H9 (cell line): ENCODE measurements around the gene KRTAP1-3. TPM values are rescaled to one million over a fixed set of nuclear protein-coding genes. Genes with fewer than 3 reads are reported as not detected.
"Not testable (repeated sequence)": the region's sequence is repeated elsewhere in the genome, so short reads cannot be mapped to it uniquely, and the experiment has no call there.

Experiments
- DNase-seq: peaks from one replicate; pipeline ENCODE4 v3.0.0-alpha.2; 2017
- H2AFZ ChIP-seq: one replicate; pipeline ENCODE4 v1.6.1; 2013; ENCODE audit warnings: mild to moderate bottlenecking, low read length, control low read depth, moderate library complexity
- H2AK5ac ChIP-seq: 2 replicates; pipeline ENCODE4 v1.6.1; 2013; ENCODE audit warnings: low read length, control low read depth, mixed read lengths; ENCODE audit not compliant: insufficient read length
- H2BK120ac ChIP-seq: one replicate; pipeline ENCODE4 v1.6.1; 2013; ENCODE audit warnings: low read depth, mild to moderate bottlenecking, low read length, control low read depth, inconsistent platforms; ENCODE audit not compliant: poor library complexity, severe bottlenecking
- H2BK12ac ChIP-seq: 2 replicates; pipeline ENCODE4 v1.6.1; 2013; ENCODE audit warnings: low read length, control low read depth, mixed read lengths, low read depth; ENCODE audit not compliant: insufficient read length
- H2BK15ac ChIP-seq: 2 replicates; pipeline ENCODE4 v1.6.1; 2013; ENCODE audit warnings: low read depth, low read length, control low read depth
- H2BK20ac ChIP-seq: one replicate; pipeline ENCODE4 v1.6.1; 2013; ENCODE audit warnings: low read depth, mild to moderate bottlenecking, low read length, control low read depth, inconsistent platforms; ENCODE audit not compliant: poor library complexity, severe bottlenecking
- H2BK5ac ChIP-seq: 2 replicates; pipeline ENCODE4 v1.6.1; 2013; ENCODE audit warnings: low read length, control low read depth, mixed read lengths; ENCODE audit not compliant: insufficient read length
- H3K14ac ChIP-seq: 2 replicates; pipeline ENCODE4 v1.6.1; 2013; ENCODE audit warnings: low read length, control low read depth; ENCODE audit not compliant: insufficient read depth
- H3K18ac ChIP-seq: 2 replicates; pipeline ENCODE4 v1.6.1; 2013; ENCODE audit warnings: low read depth, mild to moderate bottlenecking, mixed read lengths, low read length, control low read depth; ENCODE audit not compliant: insufficient read length
- H3K23ac ChIP-seq: 2 replicates; pipeline ENCODE4 v1.6.1; 2013; ENCODE audit warnings: low read length, control low read depth, mixed read lengths, low read depth; ENCODE audit not compliant: insufficient read length
- H3K23me2 ChIP-seq: 2 replicates; pipeline ENCODE4 v1.6.1; 2013; ENCODE audit warnings: low read depth, mild to moderate bottlenecking, mixed read lengths, low read length, control low read depth; ENCODE audit not compliant: insufficient read length, poor library complexity, severe bottlenecking
- H3K27ac ChIP-seq: 2 replicates; pipeline ENCODE4 v1.5.1; 2013; ENCODE audit warnings: low read length, control low read depth, mixed read lengths, low read depth; ENCODE audit not compliant: insufficient read length
- H3K27me3 ChIP-seq: 2 replicates; pipeline ENCODE4 v1.6.1; 2013; ENCODE audit warnings: low read length, control low read depth, inconsistent platforms; ENCODE audit not compliant: insufficient read depth
- H3K4ac ChIP-seq: 2 replicates; pipeline ENCODE4 v1.6.1; 2013; ENCODE audit warnings: low read depth, mild to moderate bottlenecking, control low read depth, inconsistent platforms, low read length, moderate library complexity
- H3K4me1 ChIP-seq: 2 replicates; pipeline ENCODE4 v1.6.1; 2013; ENCODE audit warnings: low read length, control low read depth, inconsistent platforms; ENCODE audit not compliant: insufficient read depth
- H3K4me2 ChIP-seq: 2 replicates; pipeline ENCODE4 v1.6.1; 2013; ENCODE audit warnings: low read length, control low read depth, mixed read lengths; ENCODE audit not compliant: insufficient read length, insufficient read depth
- H3K56ac ChIP-seq: 2 replicates; pipeline ENCODE4 v1.6.1; 2013; ENCODE audit warnings: low read depth, mild to moderate bottlenecking, mixed read lengths, low read length, control low read depth; ENCODE audit not compliant: insufficient read length
- H3K79me1 ChIP-seq: 2 replicates; pipeline ENCODE4 v1.6.1; 2013; ENCODE audit warnings: low read depth, mild to moderate bottlenecking, moderate library complexity, low read length, control low read depth, inconsistent platforms; ENCODE audit not compliant: insufficient read depth, poor library complexity, severe bottlenecking
- H3K79me2 ChIP-seq: 2 replicates; pipeline ENCODE4 v1.6.1; 2013; ENCODE audit warnings: low read length, control low read depth, inconsistent platforms; ENCODE audit not compliant: insufficient read depth
- H3K9ac ChIP-seq: 2 replicates; pipeline ENCODE4 v1.6.1; 2013; ENCODE audit warnings: low read length, control low read depth, mixed read lengths; ENCODE audit not compliant: insufficient read length; ENCODE audit errors: extremely low read depth
- H3K9me3 ChIP-seq: one replicate; pipeline ENCODE4 v1.6.1; 2013; ENCODE audit warnings: low read depth, low read length, inconsistent platforms; ENCODE audit not compliant: control insufficient read depth
- H3T11ph ChIP-seq: one replicate; pipeline ENCODE4 v1.6.1; 2013; ENCODE audit warnings: mild to moderate bottlenecking, low read length, control low read depth, inconsistent platforms
- H4K20me1 ChIP-seq: one replicate; pipeline ENCODE4 v1.6.1; 2013; ENCODE audit not compliant: control insufficient read depth, insufficient read length, insufficient read depth
- H4K5ac ChIP-seq: 2 replicates; pipeline ENCODE4 v1.6.1; 2013; ENCODE audit warnings: low read depth, mild to moderate bottlenecking, mixed read lengths, low read length, control low read depth; ENCODE audit not compliant: insufficient read length
- H4K8ac ChIP-seq: replicated peaks from 2 replicates; pipeline ENCODE4 v1.6.1; 2013; ENCODE audit warnings: low read length, control low read depth, mixed read lengths, low read depth; ENCODE audit not compliant: insufficient read length
- H4K91ac ChIP-seq: 2 replicates; pipeline ENCODE4 v1.6.1; 2013; ENCODE audit warnings: low read depth, mild to moderate bottlenecking, moderate library complexity, mixed read lengths, low read length, control low read depth; ENCODE audit not compliant: insufficient read length
- H3K27ac Mint-ChIP-seq, 3 experiments: 2 replicates in 2 of 3; 3 replicates in 1 of 3; pipeline ENCODE4 v1.8.0; 2020 to 2021; ENCODE audit warnings: mixed read lengths in 3 of 3, mild to moderate bottlenecking in 1 of 3, moderate library complexity in 1 of 3
- H3K27me3 Mint-ChIP-seq: 2 replicates; pipeline ENCODE4 v1.8.0; 2021; ENCODE audit warnings: low read depth, mild to moderate bottlenecking, moderate library complexity, mixed read lengths
- H3K36me3 Mint-ChIP-seq, 3 experiments: 2 replicates in 2 of 3; 3 replicates in 1 of 3; pipeline ENCODE4 v1.8.0; 2020 to 2021; ENCODE audit warnings: low read depth in 3 of 3, mixed read lengths in 3 of 3; ENCODE audit not compliant: insufficient read depth in 1 of 3
- H3K4me1 Mint-ChIP-seq, 2 experiments: 2 replicates each; pipeline ENCODE4 v1.8.0; 2020; ENCODE audit warnings: mixed read lengths in 2 of 2
- H3K4me3 Mint-ChIP-seq, 2 experiments: 2 replicates in 1 of 2; 3 replicates in 1 of 2; pipeline ENCODE4 v1.8.0; 2020 to 2021; ENCODE audit warnings: mild to moderate bottlenecking in 2 of 2, mixed read lengths in 2 of 2, moderate library complexity in 1 of 2
- H3K9me3 Mint-ChIP-seq, 2 experiments: 2 replicates in 1 of 2; 3 replicates in 1 of 2; pipeline ENCODE4 v1.8.0; 2020; ENCODE audit warnings: mild to moderate bottlenecking in 2 of 2, mixed read lengths in 2 of 2, moderate library complexity in 1 of 2
- WGBS: extraction: QIAGEN DNeasy Blood & Tissue Kit; methylation state at CpG from one replicate; pipeline ENCODE4 v1.1.7; 2013; ENCODE audit warnings: missing lambda C conversion rate, low lambda C conversion rate, mixed read lengths; ENCODE audit not compliant: insufficient read length; ENCODE audit errors: extremely low coverage; 5-methylcytosine and 5-hydroxymethylcytosine counted together
- total RNA-seq: library from RNA; stranded (reverse); gene quantifications from 2 replicates; pipeline ENCODE4 v1.2.1, GENCODE V29; 2021
- TF ChIP-seq, protein P1 (sequence below): fragments of 200-600 bp; sonication (generic); conservative IDR thresholded peaks from 3 replicates; pipeline ENCODE4 v1.8.0; 2021; ENCODE audit warnings: antibody characterized with exemption, mild to moderate bottlenecking

The KRTAP1-3 gene
- total RNA-seq, 1 experiment from 2014 or later: not detected

DNA sequence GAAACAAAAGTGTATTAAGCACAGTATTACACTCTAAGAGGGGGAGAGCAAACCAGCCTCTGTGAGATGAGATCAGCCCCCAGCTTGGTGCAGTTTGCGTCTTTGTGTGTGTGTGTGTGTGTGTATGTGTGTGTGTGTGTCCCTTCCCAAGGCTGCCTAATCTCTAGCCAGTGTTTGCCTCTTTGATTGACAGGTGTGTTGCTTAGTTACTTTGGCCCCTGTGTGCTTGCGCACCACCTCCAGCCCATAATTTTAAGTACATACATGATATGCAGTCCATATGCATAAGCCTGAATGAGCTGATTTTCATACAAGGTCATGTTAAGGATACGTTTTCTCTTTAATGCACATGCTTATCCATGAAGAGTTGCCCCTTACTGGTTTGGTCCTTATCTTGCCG lies 32.9 kb downstream of the KRTAP1-3 start:
- Mint-ChIP-seq H3K27me3 (no peaks in the 10 kb centered on the region; the same call in 1 of the 2 replicates), H3K4me1 (peaks cover 4 to 6% of the 10 kb centered on the region in 2 experiments), H3K4me3 (no peak overlapping the region), H3K9me3 (no peaks in the 10 kb centered on the region), H3K36me3 (no peaks in the 10 kb centered on the region), H3K27ac (no peak overlapping the region)
- H2AFZ ChIP-seq: no peak overlapping the region
- H3K27me3 ChIP-seq: no peaks in the 10 kb centered on the region
- H3K23ac ChIP-seq: no peak overlapping the region
- H2BK5ac ChIP-seq: no peak overlapping the region
- no peak overlapping the region for H4K5ac ChIP-seq
- H3K79me1 ChIP-seq: no peaks in the 10 kb centered on the region
- H2BK120ac ChIP-seq: no peak overlapping the region
- no peak overlapping the region for H3T11ph ChIP-seq
- WGBS: no CpG with 5 or more reads among the region's 4 CpGs
- no peak overlapping the region for H3K27ac ChIP-seq
- H3K9me3 ChIP-seq: no peaks in the 10 kb centered on the region
- H4K91ac ChIP-seq: no peak overlapping the region
- no peaks in the 10 kb centered on the region for H3K23me2 ChIP-seq
- no peak overlapping the region for H3K4me2 ChIP-seq
- H2BK20ac ChIP-seq: no peak overlapping the region
- H3K56ac ChIP-seq: no peak overlapping the region
- no peak overlapping the region for H3K14ac ChIP-seq
- H3K9ac ChIP-seq: no peak overlapping the region
- no peak overlapping the region for H3K18ac ChIP-seq
- H3K4me1 ChIP-seq: 0 out of 2 replicates have a peak, but pooled peaks cover 3% of the 10 kb centered on the region
- no peak for DNase-seq
- H3K4ac ChIP-seq: no peak overlapping the region
- no peak overlapping the region for H2BK12ac ChIP-seq
- H4K20me1 ChIP-seq: no peaks in the 10 kb centered on the region
- no peak overlapping the region for H2AK5ac ChIP-seq
- TF ChIP-seq, protein P1, sequence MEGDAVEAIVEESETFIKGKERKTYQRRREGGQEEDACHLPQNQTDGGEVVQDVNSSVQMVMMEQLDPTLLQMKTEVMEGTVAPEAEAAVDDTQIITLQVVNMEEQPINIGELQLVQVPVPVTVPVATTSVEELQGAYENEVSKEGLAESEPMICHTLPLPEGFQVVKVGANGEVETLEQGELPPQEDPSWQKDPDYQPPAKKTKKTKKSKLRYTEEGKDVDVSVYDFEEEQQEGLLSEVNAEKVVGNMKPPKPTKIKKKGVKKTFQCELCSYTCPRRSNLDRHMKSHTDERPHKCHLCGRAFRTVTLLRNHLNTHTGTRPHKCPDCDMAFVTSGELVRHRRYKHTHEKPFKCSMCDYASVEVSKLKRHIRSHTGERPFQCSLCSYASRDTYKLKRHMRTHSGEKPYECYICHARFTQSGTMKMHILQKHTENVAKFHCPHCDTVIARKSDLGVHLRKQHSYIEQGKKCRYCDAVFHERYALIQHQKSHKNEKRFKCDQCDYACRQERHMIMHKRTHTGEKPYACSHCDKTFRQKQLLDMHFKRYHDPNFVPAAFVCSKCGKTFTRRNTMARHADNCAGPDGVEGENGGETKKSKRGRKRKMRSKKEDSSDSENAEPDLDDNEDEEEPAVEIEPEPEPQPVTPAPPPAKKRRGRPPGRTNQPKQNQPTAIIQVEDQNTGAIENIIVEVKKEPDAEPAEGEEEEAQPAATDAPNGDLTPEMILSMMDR: no peak
- H3K79me2 ChIP-seq: no peaks in the 10 kb centered on the region
- H4K8ac ChIP-seq: no peak overlapping the region
- H2BK15ac ChIP-seq: no peak overlapping the region

DNA sequence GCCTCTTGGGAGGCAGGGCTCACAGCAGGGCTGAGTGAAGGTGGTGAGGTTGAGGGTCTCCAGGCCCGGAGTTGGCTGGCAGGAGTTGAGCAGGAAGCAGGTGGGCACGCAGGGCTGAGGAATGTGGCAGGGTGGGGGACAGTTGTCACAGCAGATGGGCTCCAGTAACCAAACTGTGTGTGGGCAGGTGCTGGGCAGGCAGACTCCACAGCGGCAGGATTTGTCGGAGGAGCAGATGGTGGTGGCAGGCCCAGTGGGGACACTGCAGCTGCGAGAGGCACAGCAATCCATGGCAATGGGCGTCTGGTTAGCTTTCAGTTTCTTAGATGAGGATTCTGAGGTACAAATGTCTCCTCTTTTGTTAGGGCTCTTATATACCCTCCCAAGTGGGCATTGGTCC lies 35.1 kb downstream of the KRTAP1-3 start, which contains the start of gene KRTAP3-2:
Gene KRTAP3-2, minus strand, starts transcription at position 344 of the 400 bp plus-strand sequence. Its CDS starts 53 bp downstream, at position 291.
- H3K9me3 Mint-ChIP-seq, H3K4me1 Mint-ChIP-seq, H4K5ac ChIP-seq, H4K91ac ChIP-seq, H2AK5ac ChIP-seq, H2BK15ac ChIP-seq, H3K4me3 Mint-ChIP-seq, H3K79me1 ChIP-seq, H3K27me3 ChIP-seq, H2BK12ac ChIP-seq, H3K27ac Mint-ChIP-seq, H3K14ac ChIP-seq, H3K23ac ChIP-seq, H3K18ac ChIP-seq, H4K20me1 ChIP-seq, H2BK120ac ChIP-seq, H3K4me1 ChIP-seq, H3K27me3 Mint-ChIP-seq, H2BK20ac ChIP-seq, H3K79me2 ChIP-seq, H4K8ac ChIP-seq, H3K9me3 ChIP-seq, H2BK5ac ChIP-seq, H3T11ph ChIP-seq, H2AFZ ChIP-seq, H3K9ac ChIP-seq, H3K36me3 Mint-ChIP-seq, DNase-seq, H3K23me2 ChIP-seq, H3K4me2 ChIP-seq, H3K27ac ChIP-seq, H3K4ac ChIP-seq, H3K56ac ChIP-seq: not testable (repeated sequence)
- no CpG with 5 or more reads among the region's 6 CpGs for WGBS
